Activated naive CD4-positive, alpha-beta T cell treated with anti-CD3 and anti-CD28 coated beads, Interleukin-2, amount 50 U/mL, for 24 hours (primary cell): ENCODE data around the gene OR9I1.

Source experiments
- H3K27ac Mint-ChIP-seq: one replicate; pipeline ENCODE4 v1.8.0; 2021; ENCODE audit warnings: mild to moderate bottlenecking, mixed read lengths
- H3K27me3 Mint-ChIP-seq: one replicate; pipeline ENCODE4 v1.8.0; 2021; ENCODE audit warnings: mixed read lengths
- H3K36me3 Mint-ChIP-seq: one replicate; pipeline ENCODE4 v1.8.0; 2021; ENCODE audit warnings: mixed read lengths
- H3K4me1 Mint-ChIP-seq: one replicate; pipeline ENCODE4 v1.8.0; 2021; ENCODE audit warnings: mixed read lengths
- H3K4me3 Mint-ChIP-seq: one replicate; pipeline ENCODE4 v1.8.0; 2021; ENCODE audit warnings: mild to moderate bottlenecking, mixed read lengths
- H3K9me3 Mint-ChIP-seq: one replicate; pipeline ENCODE4 v1.8.0; 2021; ENCODE audit warnings: mixed read lengths

OR9I1 gene

GRCh38 chr11:58067685-58068084 is 57.6 kb downstream of the OR9I1 start:
- Mint-ChIP-seq H3K36me3 (no peaks in the 10 kb centered on the region), H3K27me3 (no peaks in the 10 kb centered on the region), H3K9me3 (no peaks in the 10 kb centered on the region), H3K27ac (no peak overlapping the region), H3K4me3 (no peak overlapping the region), H3K4me1 (no peaks in the 10 kb centered on the region)
